Daoy (cell line): ENCODE measurements around the gene ADAD1. TPM values are rescaled to one million over a fixed set of nuclear protein-coding genes. Genes with fewer than 3 reads are reported as not detected.

Experiments
- DNase-seq: peaks from one replicate; pipeline ENCODE4 v3.0.0-alpha.2; 2015; ENCODE audit warnings: low read depth
- total RNA-seq: library from RNA; depleted of rRNA; stranded (reverse); fragments of >200 nt; shearing (Covaris generic); gene quantifications from 2 replicates; pipeline ENCODE4 v1.2.3, GENCODE V29; 2014; rRNA removed

The ADAD1 gene
- total RNA-seq, 1 experiment from 2014 or later: not detected

GRCh38 chr4:122456231-122457116, 77.7 kb downstream of the ADAD1 start, which contains the start of gene IL2:
Gene IL2 (minus strand): TSS chr4:122456725. CDS start chr4:122456440, 285 bp downstream.
- no peak for DNase-seq

GRCh38 chr4:122458625-122459024, 79.8 kb downstream of the ADAD1 start:
- peak; percentile 16 for DNase-seq

- no peak for DNase-seq
Measured at GRCh38 chr4:122469457-122469856, 90.6 kb downstream of the ADAD1 start.

GRCh38 chr4:122475233-122475632, 96.4 kb downstream of the ADAD1 start:
- no peak for DNase-seq

- no peak for DNase-seq
Measured at GRCh38 chr4:122476126-122476525, 97.3 kb downstream of the ADAD1 start.

GRCh38 chr4:122476745-122477144, 97.9 kb downstream of the ADAD1 start:
- no peak for DNase-seq

Other genes with a start within 250 kb of the ADAD1 start
- 7.8 and 8.1 TPM in 2 replicates for gene BLTP1, start 226.7 kb upstream of the ADAD1 start, total RNA-seq
- not detected in 2 replicates for gene IL2, start 77.7 kb downstream of the ADAD1 start, total RNA-seq
- not detected in 2 replicates for gene IL21, start 242.1 kb downstream of the ADAD1 start, total RNA-seq